SU-DHL-6 (cell line): ENCODE data around the gene NPC1.

ENCODE experiments used
- EZH2phosphoT487 ChIP-seq: fragments of 200-600 bp; sonication (generic), shearing (Covaris generic); conservative IDR thresholded peaks from 2 replicates; pipeline ENCODE4 v1.6.1; 2018; ENCODE audit warnings: mild to moderate bottlenecking, antibody characterized with exemption, low read length, moderate library complexity, mixed read lengths
- TF ChIP-seq, protein P1 (sequence below): fragments of 200-600 bp; sonication (generic); IDR thresholded peaks from one replicate; pipeline ENCODE4 v1.5.1; 2017; ENCODE audit warnings: antibody characterized with exemption, mild to moderate bottlenecking, low read length, moderate library complexity; ENCODE audit not compliant: insufficient read depth, poor library complexity, severe bottlenecking

DNA sequence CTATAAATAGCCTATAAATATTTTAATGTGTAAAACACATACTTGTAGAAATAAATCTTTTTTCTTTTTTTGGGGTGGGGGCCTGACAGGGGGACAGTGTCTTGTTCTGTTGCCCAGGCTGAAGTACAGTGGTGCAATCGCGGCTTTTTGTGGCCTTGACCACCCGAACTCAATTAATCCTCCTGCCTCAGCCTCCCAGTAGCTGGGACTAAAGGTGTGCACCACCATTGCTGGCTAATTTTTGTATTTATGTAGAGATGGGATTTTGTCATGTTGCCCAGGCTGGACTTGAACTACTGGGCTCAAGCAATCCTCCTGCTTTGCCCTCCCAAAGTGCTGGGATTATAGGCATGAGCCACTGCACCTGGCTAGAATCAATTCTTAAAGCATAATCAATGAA, 37.6 kb downstream of the NPC1 start:
- TF ChIP-seq, protein P1, sequence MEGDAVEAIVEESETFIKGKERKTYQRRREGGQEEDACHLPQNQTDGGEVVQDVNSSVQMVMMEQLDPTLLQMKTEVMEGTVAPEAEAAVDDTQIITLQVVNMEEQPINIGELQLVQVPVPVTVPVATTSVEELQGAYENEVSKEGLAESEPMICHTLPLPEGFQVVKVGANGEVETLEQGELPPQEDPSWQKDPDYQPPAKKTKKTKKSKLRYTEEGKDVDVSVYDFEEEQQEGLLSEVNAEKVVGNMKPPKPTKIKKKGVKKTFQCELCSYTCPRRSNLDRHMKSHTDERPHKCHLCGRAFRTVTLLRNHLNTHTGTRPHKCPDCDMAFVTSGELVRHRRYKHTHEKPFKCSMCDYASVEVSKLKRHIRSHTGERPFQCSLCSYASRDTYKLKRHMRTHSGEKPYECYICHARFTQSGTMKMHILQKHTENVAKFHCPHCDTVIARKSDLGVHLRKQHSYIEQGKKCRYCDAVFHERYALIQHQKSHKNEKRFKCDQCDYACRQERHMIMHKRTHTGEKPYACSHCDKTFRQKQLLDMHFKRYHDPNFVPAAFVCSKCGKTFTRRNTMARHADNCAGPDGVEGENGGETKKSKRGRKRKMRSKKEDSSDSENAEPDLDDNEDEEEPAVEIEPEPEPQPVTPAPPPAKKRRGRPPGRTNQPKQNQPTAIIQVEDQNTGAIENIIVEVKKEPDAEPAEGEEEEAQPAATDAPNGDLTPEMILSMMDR = no peak
- TF ChIP-seq EZH2phosphoT487 = no peak
